A549 (cell line): ENCODE data around the gene EFCAB5. TPM values are rescaled to one million over a fixed set of nuclear protein-coding genes. Genes with fewer than 3 reads are reported as not detected.

Source experiments
- ATAC-seq, 2 experiments: fragments of 200-7000 bp in 1 of 2; fragments of >200 bp in 1 of 2; cut with Nextera tagmentation in 1 of 2; cut with Tn5 transposase in 1 of 2; 3 replicates each; pipeline versions ENCODE4 v1.8.0 to v1.9.1; 2018 to 2020; ENCODE audit warnings: mild to moderate bottlenecking in 1 of 2, moderate library complexity in 1 of 2
- CTCF ChIA-PET: fragments of 300-600 bp; sonication (Branson Sonifier 250); formaldehyde crosslinking; extraction: SDS; loops from one replicate; lab custom pipeline; 2021; ENCODE audit warnings: antibody characterized with exemption, inconsistent platforms; lab: Yijun Ruan, JAX
- POLR2A ChIA-PET: fragments of 350-600 bp; formaldehyde crosslinking; extraction: SDS; loops from one replicate; lab custom pipeline; 2021; ENCODE audit warnings: antibody characterized with exemption, inconsistent platforms; lab: Yijun Ruan, JAX
- DNase-seq, 2 experiments: peaks; one replicate each; pipeline versions ENCODE4 v3.0.0 to v3.0.0-alpha.2; 2011 to 2016; ENCODE audit warnings: low read depth in 1 of 2, low spot score in 1 of 2
- FAIRE-seq: peaks from 2 replicates; lab custom pipeline; 2011; peaks lifted over from hg19 to GRCh38; lab: Jason Lieb, UNC
- H3K27ac ChIP-seq, 2 experiments: fragments of >200 bp; sonication (Bioruptor Twin); formaldehyde crosslinking; 3 replicates each; pipeline ENCODE4 v1.5.1; 2016 to 2017
- H3K4me1 ChIP-seq: fragments of >200 bp; sonication (Bioruptor Twin); formaldehyde crosslinking; 3 replicates; pipeline ENCODE4 v1.6.1; 2016
- H3K4me2 ChIP-seq: fragments of >200 bp; sonication (Bioruptor Twin); formaldehyde crosslinking; 3 replicates; pipeline ENCODE4 v1.6.1; 2016
- H3K4me3 ChIP-seq: fragments of >200 bp; sonication (Bioruptor Twin); formaldehyde crosslinking; 3 replicates; pipeline ENCODE4 v1.5.1; 2016
- H3K9me3 ChIP-seq: fragments of >200 bp; sonication (Bioruptor Twin); formaldehyde crosslinking; 3 replicates; pipeline ENCODE4 v1.6.1; 2016
- CBX8 ChIP-seq: fragments of 200-600 bp; sonication (generic); IDR thresholded peaks from 2 replicates; pipeline ENCODE4 v1.6.1; 2016
- CHD2 ChIP-seq: fragments of 150-350 bp; IDR thresholded peaks from 2 replicates; pipeline ENCODE4 v1.6.1; 2014; ENCODE audit warnings: low read length; ENCODE audit not compliant: partially characterized antibody
- FOSL2 ChIP-seq, 2 experiments: fragments of 450-650 bp in 1 of 2; fragments of >200 bp in 1 of 2; sonication (Bioruptor Twin) in 1 of 2; formaldehyde crosslinking; IDR thresholded peaks; 2 replicates each; pipeline versions ENCODE4 v1.5.0 to v1.6.1; 2016 to 2020; ENCODE audit warnings: mild to moderate bottlenecking in 1 of 2, moderate library complexity in 1 of 2
- HDAC2 ChIP-seq: fragments of 200-600 bp; sonication (generic); IDR thresholded peaks from 2 replicates; pipeline ENCODE4 v1.6.1; 2016
- JUN ChIP-seq, 2 experiments: fragments of >200 bp; sonication (Bioruptor Twin); formaldehyde crosslinking; IDR thresholded peaks; 2 replicates in 1 of 2; 3 replicates in 1 of 2; pipeline ENCODE4 v1.6.1; 2016 to 2017
- KDM5A ChIP-seq: fragments of 200-600 bp; sonication (generic); IDR thresholded peaks from 2 replicates; pipeline ENCODE4 v1.6.1; 2016; ENCODE audit warnings: antibody characterized with exemption, mild to moderate bottlenecking
- MAFK ChIP-seq: fragments of 450-650 bp; IDR thresholded peaks from 2 replicates; pipeline ENCODE4 v1.6.1; 2014; ENCODE audit not compliant: partially characterized antibody
- MYC ChIP-seq: IDR thresholded peaks from 2 replicates; pipeline ENCODE4 v1.6.1; 2012; ENCODE audit warnings: mild to moderate bottlenecking, inconsistent platforms, low read length, improper control_type of control experiment, borderline replicate concordance
- NPAS2 ChIP-seq: fragments of 250-450 bp; sonication (Bioruptor Pico); IDR thresholded peaks from 2 replicates; pipeline ENCODE4 v1.8.0; 2022; ENCODE audit warnings: mild to moderate bottlenecking, moderate library complexity, borderline replicate concordance
- POLR2AphosphoS2 ChIP-seq: conservative IDR thresholded peaks from 2 replicates; pipeline ENCODE4 v1.6.1; 2012; ENCODE audit warnings: low read length, improper control_type of control experiment, inconsistent platforms
- RFX5 ChIP-seq: fragments of 450-650 bp; IDR thresholded peaks from 2 replicates; pipeline ENCODE4 v1.7.1; 2014; ENCODE audit warnings: antibody characterized with exemption, mild to moderate bottlenecking, moderate library complexity
- SMC3 ChIP-seq: fragments of >200 bp; sonication (Bioruptor Twin); formaldehyde crosslinking; IDR thresholded peaks from 3 replicates; pipeline ENCODE4 v1.6.1; 2018; ENCODE audit warnings: inconsistent platforms
- TFCP2L1 ChIP-seq: fragments of 250-450 bp; sonication (Bioruptor Pico); IDR thresholded peaks from 2 replicates; pipeline ENCODE4 v1.5.0; 2021; ENCODE audit warnings: mild to moderate bottlenecking
- TP53 ChIP-seq: fragments of 250-450 bp; sonication (Bioruptor Pico); IDR thresholded peaks from 2 replicates; pipeline ENCODE4 v1.5.0; 2021; ENCODE audit warnings: mild to moderate bottlenecking, moderate library complexity
- ZSCAN20 ChIP-seq: fragments of 250-450 bp; sonication (Bioruptor Pico); IDR thresholded peaks from 2 replicates; pipeline ENCODE4 v1.8.0; 2022; ENCODE audit warnings: mild to moderate bottlenecking, moderate library complexity
- WGBS: methylation state at CpG from one replicate; pipeline ENCODE4 v1.1.6; 2017; ENCODE audit errors: missing lambda C conversion rate; 5-methylcytosine and 5-hydroxymethylcytosine counted together
- polyA plus RNA-seq, 4 experiments: library from polyadenylated mRNA; depleted of rRNA in 3 of 4; stranded (reverse); fragments of >200 nt; fragmentation: RNase III in 1 of 4; extraction: RNeasy Plus Mini Kit Qiagen cat#74134 plus additional on column Dnase treatment in 1 of 4; gene quantifications; 2 replicates in 3 of 4; 3 replicates in 1 of 4; pipeline ENCODE4 v1.2.3, GENCODE V29; 2011 to 2017
- TF ChIP-seq, protein P1 (sequence below): fragments of 450-650 bp; IDR thresholded peaks from 2 replicates; pipeline ENCODE4 v1.6.1; 2014; ENCODE audit warnings: antibody characterized with exemption
- TF ChIP-seq, protein P2 (sequence below): IDR thresholded peaks from 2 replicates; pipeline ENCODE4 v1.6.1; 2012
- TF ChIP-seq, protein P3 (sequence below): fragments of >200 bp; sonication (Bioruptor Twin); formaldehyde crosslinking; IDR thresholded peaks from 2 replicates; pipeline ENCODE4 v1.6.1; 2016
- TF ChIP-seq, protein P4 (sequence below): fragments of >200 bp; sonication (Bioruptor Twin); formaldehyde crosslinking; IDR thresholded peaks from 3 replicates; pipeline ENCODE4 v1.5.1; 2016
- TF ChIP-seq, protein P5 (sequence below): fragments of 250-450 bp; sonication (Bioruptor Pico); IDR thresholded peaks from 2 replicates; pipeline ENCODE4 v1.5.0; 2020; ENCODE audit warnings: low read depth, mild to moderate bottlenecking, moderate library complexity
- TF ChIP-seq, protein P6 (sequence below): IDR thresholded peaks from 2 replicates; pipeline ENCODE4 v1.6.1; 2012

The EFCAB5 gene
- polyA plus RNA-seq, 2 of the 4 experiments (the other 2 are of a cell fraction): 0.65 to 2.6 TPM

DNA sequence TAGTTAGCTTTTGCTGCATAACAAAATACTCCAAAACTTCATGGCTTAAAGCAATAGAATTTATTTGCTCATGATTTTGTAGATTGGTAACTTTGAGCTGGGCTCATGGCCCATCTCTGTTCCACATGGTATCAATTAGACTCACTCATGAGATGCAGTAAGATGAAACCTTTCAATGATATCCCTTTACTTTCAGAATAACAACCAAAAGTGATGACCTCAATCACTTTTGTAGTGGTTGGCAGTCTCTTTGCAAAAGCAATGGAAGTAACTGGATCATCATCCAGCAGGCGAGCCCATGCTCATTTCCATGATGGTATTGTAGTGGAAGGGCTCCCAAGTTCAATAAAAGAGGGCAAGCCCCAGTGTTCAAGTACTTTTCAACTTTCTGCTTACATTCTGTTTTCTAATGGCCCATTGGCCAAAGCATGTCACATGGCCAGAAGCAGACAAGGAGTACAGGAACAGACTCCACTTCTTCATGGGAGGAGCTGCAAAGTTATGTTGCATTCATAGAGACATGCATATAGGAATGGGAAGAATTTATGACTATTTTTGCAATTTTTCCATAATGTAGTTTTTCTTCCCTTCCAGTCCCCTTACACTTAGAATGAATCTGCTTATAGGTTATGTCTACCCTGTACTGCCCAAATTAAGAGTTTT is 41.7 kb downstream of the EFCAB5 start:
- POLR2A ChIA-PET: no interaction called here
- CTCF ChIA-PET: interaction anchor here (0.6 to 1.4 kb wide), 5 partner anchors 25 to 175 kb away, joined by 3 to 6 read pairs (median 4); no protein-coding TSS in a partner anchor
- peak; percentile 23 for FAIRE-seq

DNA sequence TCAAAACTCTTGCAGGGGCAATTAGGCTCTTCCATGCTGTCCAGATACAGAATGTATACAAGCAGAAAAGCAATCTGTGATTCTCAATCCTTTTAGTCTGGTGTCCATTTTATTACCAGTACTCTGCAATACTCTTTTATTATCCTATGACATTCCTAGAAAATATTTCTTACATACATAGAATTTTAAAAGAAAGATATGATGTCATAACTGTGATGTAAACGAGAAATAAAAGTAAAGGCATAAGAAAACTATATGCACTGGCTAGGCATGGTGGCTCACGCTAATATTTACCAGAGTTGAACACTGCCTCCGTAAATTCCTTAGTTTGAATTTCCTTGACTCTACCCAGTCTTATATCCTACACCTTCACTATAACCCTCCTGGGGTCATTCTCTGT is 55.0 kb downstream of the EFCAB5 start:
- no peak for FAIRE-seq

More for the DNA sequence above, 41.7 kb downstream of the EFCAB5 start:
- DNase-seq (no peak), ATAC-seq (no peak)
- 27% methylated on average over 1 of the region's 1 CpG for WGBS
- Histone ChIP-seq H3K4me3 (no peak overlapping the region), H3K4me2 (no peak overlapping the region), H3K4me1 (no peaks in the 10 kb centered on the region), H3K9me3 (peaks cover 10% of the 10 kb centered on the region), H3K27ac (no peak overlapping the region)
- TF ChIP-seq KDM5A (no peak), FOSL2 (IDR thresholded peaks at IDR 0.05) (no peak), FOSL2 (CRISPR knock-in tag; IDR thresholded peaks at IDR 0.05) (no peak)
- TF ChIP-seq, protein P1, sequence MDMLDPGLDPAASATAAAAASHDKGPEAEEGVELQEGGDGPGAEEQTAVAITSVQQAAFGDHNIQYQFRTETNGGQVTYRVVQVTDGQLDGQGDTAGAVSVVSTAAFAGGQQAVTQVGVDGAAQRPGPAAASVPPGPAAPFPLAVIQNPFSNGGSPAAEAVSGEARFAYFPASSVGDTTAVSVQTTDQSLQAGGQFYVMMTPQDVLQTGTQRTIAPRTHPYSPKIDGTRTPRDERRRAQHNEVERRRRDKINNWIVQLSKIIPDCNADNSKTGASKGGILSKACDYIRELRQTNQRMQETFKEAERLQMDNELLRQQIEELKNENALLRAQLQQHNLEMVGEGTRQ: 0 out of 2 replicates have a peak, but pooled peaks have one; percentile 10

More for the DNA sequence above, 55.0 kb downstream of the EFCAB5 start:
- 66% methylated on average over 3 of the region's 3 CpGs for WGBS
- no peak for DNase-seq
- no peak for ATAC-seq
- TF ChIP-seq SMC3 (no peak), CHD2 (no peak), MYC (no peak), NPAS2 (CRISPR knock-in tag) (no peak), JUN (IDR thresholded peaks at IDR 0.05) (no peak), TFCP2L1 (CRISPR knock-in tag) (no peak), KDM5A (no peak), MAFK (no peak), POLR2AphosphoS2 (no peak), CBX8 (no peak), ZSCAN20 (CRISPR knock-in tag) (no peak), HDAC2 (no peak), TP53 (CRISPR knock-in tag) (no peak), RFX5 (no peak)
- TF ChIP-seq, protein P2, sequence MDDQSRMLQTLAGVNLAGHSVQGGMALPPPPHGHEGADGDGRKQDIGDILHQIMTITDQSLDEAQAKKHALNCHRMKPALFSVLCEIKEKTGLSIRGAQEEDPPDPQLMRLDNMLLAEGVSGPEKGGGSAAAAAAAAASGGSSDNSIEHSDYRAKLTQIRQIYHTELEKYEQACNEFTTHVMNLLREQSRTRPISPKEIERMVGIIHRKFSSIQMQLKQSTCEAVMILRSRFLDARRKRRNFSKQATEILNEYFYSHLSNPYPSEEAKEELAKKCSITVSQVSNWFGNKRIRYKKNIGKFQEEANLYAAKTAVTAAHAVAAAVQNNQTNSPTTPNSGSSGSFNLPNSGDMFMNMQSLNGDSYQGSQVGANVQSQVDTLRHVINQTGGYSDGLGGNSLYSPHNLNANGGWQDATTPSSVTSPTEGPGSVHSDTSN: no peak
- TF ChIP-seq, protein P3, sequence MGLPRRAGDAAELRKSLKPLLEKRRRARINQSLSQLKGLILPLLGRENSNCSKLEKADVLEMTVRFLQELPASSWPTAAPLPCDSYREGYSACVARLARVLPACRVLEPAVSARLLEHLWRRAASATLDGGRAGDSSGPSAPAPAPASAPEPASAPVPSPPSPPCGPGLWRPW: no peak
- TF ChIP-seq, protein P4, sequence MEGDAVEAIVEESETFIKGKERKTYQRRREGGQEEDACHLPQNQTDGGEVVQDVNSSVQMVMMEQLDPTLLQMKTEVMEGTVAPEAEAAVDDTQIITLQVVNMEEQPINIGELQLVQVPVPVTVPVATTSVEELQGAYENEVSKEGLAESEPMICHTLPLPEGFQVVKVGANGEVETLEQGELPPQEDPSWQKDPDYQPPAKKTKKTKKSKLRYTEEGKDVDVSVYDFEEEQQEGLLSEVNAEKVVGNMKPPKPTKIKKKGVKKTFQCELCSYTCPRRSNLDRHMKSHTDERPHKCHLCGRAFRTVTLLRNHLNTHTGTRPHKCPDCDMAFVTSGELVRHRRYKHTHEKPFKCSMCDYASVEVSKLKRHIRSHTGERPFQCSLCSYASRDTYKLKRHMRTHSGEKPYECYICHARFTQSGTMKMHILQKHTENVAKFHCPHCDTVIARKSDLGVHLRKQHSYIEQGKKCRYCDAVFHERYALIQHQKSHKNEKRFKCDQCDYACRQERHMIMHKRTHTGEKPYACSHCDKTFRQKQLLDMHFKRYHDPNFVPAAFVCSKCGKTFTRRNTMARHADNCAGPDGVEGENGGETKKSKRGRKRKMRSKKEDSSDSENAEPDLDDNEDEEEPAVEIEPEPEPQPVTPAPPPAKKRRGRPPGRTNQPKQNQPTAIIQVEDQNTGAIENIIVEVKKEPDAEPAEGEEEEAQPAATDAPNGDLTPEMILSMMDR: no peak
- TF ChIP-seq, protein P5, sequence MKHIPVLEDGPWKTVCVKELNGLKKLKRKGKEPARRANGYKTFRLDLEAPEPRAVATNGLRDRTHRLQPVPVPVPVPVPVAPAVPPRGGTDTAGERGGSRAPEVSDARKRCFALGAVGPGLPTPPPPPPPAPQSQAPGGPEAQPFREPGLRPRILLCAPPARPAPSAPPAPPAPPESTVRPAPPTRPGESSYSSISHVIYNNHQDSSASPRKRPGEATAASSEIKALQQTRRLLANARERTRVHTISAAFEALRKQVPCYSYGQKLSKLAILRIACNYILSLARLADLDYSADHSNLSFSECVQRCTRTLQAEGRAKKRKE (CRISPR knock-in tag): no peak
- TF ChIP-seq, protein P6, sequence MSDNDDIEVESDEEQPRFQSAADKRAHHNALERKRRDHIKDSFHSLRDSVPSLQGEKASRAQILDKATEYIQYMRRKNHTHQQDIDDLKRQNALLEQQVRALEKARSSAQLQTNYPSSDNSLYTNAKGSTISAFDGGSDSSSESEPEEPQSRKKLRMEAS: no peak
- Histone ChIP-seq H3K9me3 (0 out of 3 replicates have a peak, but pooled peaks cover 5% of the 10 kb centered on the region), H3K4me3 (no peak overlapping the region), H3K27ac (no peak overlapping the region), H3K4me2 (no peak overlapping the region), H3K4me1 (peaks cover 11% of the 10 kb centered on the region)
- ChIA-PET CTCF (no interaction called here), POLR2A (no interaction called here)
